WTC11 (cell line): ENCODE measurements around the gene KCNQ4.

ENCODE experiments used
- FOXJ3 ChIP-seq: sonication (generic); formaldehyde crosslinking; IDR thresholded peaks from 2 replicates; pipeline ENCODE4 v1.9.0; 2021; ENCODE audit warnings: missing genetic modification reagents, mild to moderate bottlenecking, borderline replicate concordance
- JUN ChIP-seq: sonication (generic); formaldehyde crosslinking; IDR thresholded peaks from 2 replicates; pipeline ENCODE4 v1.8.0; 2023; ENCODE audit warnings: mild to moderate bottlenecking, missing genetic modification reagents
- NFE2L1 ChIP-seq: sonication (generic); formaldehyde crosslinking; IDR thresholded peaks from 2 replicates; pipeline ENCODE4 v1.8.1; 2023; ENCODE audit warnings: missing genetic modification reagents
- NR2C2 ChIP-seq: sonication (generic); formaldehyde crosslinking; IDR thresholded peaks from 2 replicates; pipeline ENCODE4 v1.8.0; 2022; ENCODE audit warnings: mild to moderate bottlenecking, missing genetic modification reagents
- ZNF232 ChIP-seq: sonication (generic); formaldehyde crosslinking; IDR thresholded peaks from 2 replicates; pipeline ENCODE4 v1.8.0; 2022; ENCODE audit warnings: mild to moderate bottlenecking, missing genetic modification reagents
- TF ChIP-seq, protein P1 (sequence below): fragments of 200-600 bp; IDR thresholded peaks from 2 replicates; pipeline ENCODE4 v1.8.0; 2022; ENCODE audit warnings: antibody characterized with exemption
- TF ChIP-seq, protein P2 (sequence below): sonication (generic); formaldehyde crosslinking; IDR thresholded peaks from 2 replicates; pipeline ENCODE4 v1.8.1; 2023; ENCODE audit warnings: mild to moderate bottlenecking, missing genetic modification reagents
- TF ChIP-seq, protein P3 (sequence below): sonication (generic); formaldehyde crosslinking; IDR thresholded peaks from 2 replicates; pipeline ENCODE4 v1.8.0; 2023; ENCODE audit warnings: mild to moderate bottlenecking, missing genetic modification reagents
- TF ChIP-seq, protein P4 (sequence below): sonication (generic); formaldehyde crosslinking; IDR thresholded peaks from 2 replicates; pipeline ENCODE4 v1.8.0; 2023; ENCODE audit warnings: missing genetic modification reagents
- TF ChIP-seq, protein P5 (sequence below): sonication (generic); formaldehyde crosslinking; IDR thresholded peaks from 2 replicates; pipeline ENCODE4 v1.8.1; 2022; ENCODE audit warnings: mild to moderate bottlenecking, moderate library complexity, missing genetic modification reagents
- TF ChIP-seq, protein P6 (sequence below): sonication (generic); formaldehyde crosslinking; IDR thresholded peaks from 2 replicates; pipeline ENCODE4 v1.8.1; 2022; ENCODE audit warnings: missing genetic modification reagents, borderline replicate concordance
- TF ChIP-seq, protein P7 (sequence below): sonication (generic); formaldehyde crosslinking; IDR thresholded peaks from 2 replicates; pipeline ENCODE4 v1.8.1; 2023; ENCODE audit warnings: mild to moderate bottlenecking, missing genetic modification reagents, moderate library complexity

DNA sequence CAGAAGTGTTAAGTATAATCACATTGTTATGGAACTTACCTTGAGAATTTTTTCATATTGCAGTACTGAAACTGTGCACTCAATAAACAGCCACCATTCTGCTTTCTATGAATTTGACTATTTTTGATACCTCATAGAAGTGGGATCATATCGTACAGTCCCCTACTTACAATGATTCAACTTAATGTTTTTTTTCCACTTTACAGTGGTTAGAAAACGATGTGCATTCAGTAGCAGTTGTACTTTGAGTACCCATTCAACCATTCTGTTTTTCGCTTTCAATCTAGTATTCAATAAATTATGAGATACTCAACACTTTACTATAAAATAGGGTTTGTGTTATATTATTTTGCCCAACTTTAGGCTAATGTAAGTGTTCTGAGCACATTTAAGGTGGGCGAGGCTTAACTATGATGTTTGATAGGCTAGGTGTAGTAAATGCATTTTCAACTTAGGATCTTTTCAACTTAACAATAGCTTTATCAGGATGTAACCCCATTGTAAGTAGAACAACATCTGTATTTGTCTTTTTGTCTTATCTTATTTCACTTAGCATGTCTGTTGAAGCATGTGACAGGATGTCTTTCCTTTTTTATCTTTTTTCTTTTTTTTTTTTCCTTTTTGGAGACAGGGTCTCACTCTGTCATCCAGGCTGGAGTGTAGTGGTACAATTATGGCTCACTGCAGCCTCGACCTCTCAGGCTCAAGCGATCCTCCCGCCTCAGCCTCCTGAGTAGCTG, 42.4 kb upstream of the KCNQ4 start:
- TF ChIP-seq, protein P1, sequence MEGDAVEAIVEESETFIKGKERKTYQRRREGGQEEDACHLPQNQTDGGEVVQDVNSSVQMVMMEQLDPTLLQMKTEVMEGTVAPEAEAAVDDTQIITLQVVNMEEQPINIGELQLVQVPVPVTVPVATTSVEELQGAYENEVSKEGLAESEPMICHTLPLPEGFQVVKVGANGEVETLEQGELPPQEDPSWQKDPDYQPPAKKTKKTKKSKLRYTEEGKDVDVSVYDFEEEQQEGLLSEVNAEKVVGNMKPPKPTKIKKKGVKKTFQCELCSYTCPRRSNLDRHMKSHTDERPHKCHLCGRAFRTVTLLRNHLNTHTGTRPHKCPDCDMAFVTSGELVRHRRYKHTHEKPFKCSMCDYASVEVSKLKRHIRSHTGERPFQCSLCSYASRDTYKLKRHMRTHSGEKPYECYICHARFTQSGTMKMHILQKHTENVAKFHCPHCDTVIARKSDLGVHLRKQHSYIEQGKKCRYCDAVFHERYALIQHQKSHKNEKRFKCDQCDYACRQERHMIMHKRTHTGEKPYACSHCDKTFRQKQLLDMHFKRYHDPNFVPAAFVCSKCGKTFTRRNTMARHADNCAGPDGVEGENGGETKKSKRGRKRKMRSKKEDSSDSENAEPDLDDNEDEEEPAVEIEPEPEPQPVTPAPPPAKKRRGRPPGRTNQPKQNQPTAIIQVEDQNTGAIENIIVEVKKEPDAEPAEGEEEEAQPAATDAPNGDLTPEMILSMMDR, result no peak
- TF ChIP-seq, protein P2, sequence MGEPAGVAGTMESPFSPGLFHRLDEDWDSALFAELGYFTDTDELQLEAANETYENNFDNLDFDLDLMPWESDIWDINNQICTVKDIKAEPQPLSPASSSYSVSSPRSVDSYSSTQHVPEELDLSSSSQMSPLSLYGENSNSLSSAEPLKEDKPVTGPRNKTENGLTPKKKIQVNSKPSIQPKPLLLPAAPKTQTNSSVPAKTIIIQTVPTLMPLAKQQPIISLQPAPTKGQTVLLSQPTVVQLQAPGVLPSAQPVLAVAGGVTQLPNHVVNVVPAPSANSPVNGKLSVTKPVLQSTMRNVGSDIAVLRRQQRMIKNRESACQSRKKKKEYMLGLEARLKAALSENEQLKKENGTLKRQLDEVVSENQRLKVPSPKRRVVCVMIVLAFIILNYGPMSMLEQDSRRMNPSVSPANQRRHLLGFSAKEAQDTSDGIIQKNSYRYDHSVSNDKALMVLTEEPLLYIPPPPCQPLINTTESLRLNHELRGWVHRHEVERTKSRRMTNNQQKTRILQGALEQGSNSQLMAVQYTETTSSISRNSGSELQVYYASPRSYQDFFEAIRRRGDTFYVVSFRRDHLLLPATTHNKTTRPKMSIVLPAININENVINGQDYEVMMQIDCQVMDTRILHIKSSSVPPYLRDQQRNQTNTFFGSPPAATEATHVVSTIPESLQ, result no peak
- TF ChIP-seq, protein P3, sequence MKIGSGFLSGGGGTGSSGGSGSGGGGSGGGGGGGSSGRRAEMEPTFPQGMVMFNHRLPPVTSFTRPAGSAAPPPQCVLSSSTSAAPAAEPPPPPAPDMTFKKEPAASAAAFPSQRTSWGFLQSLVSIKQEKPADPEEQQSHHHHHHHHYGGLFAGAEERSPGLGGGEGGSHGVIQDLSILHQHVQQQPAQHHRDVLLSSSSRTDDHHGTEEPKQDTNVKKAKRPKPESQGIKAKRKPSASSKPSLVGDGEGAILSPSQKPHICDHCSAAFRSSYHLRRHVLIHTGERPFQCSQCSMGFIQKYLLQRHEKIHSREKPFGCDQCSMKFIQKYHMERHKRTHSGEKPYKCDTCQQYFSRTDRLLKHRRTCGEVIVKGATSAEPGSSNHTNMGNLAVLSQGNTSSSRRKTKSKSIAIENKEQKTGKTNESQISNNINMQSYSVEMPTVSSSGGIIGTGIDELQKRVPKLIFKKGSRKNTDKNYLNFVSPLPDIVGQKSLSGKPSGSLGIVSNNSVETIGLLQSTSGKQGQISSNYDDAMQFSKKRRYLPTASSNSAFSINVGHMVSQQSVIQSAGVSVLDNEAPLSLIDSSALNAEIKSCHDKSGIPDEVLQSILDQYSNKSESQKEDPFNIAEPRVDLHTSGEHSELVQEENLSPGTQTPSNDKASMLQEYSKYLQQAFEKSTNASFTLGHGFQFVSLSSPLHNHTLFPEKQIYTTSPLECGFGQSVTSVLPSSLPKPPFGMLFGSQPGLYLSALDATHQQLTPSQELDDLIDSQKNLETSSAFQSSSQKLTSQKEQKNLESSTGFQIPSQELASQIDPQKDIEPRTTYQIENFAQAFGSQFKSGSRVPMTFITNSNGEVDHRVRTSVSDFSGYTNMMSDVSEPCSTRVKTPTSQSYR, result no peak
- TF ChIP-seq, protein P4, sequence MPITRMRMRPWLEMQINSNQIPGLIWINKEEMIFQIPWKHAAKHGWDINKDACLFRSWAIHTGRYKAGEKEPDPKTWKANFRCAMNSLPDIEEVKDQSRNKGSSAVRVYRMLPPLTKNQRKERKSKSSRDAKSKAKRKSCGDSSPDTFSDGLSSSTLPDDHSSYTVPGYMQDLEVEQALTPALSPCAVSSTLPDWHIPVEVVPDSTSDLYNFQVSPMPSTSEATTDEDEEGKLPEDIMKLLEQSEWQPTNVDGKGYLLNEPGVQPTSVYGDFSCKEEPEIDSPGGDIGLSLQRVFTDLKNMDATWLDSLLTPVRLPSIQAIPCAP (CRISPR knock-in tag), result no peak
- TF ChIP-seq NFE2L1 (CRISPR knock-in tag) (no peak), FOXJ3 (no peak), NR2C2 (CRISPR knock-in tag) (no peak), ZNF232 (CRISPR knock-in tag) (no peak), JUN (no peak)
- TF ChIP-seq, protein P5, sequence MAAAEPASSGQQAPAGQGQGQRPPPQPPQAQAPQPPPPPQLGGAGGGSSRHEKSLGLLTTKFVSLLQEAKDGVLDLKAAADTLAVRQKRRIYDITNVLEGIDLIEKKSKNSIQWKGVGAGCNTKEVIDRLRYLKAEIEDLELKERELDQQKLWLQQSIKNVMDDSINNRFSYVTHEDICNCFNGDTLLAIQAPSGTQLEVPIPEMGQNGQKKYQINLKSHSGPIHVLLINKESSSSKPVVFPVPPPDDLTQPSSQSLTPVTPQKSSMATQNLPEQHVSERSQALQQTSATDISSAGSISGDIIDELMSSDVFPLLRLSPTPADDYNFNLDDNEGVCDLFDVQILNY, result no peak
- TF ChIP-seq, protein P6, sequence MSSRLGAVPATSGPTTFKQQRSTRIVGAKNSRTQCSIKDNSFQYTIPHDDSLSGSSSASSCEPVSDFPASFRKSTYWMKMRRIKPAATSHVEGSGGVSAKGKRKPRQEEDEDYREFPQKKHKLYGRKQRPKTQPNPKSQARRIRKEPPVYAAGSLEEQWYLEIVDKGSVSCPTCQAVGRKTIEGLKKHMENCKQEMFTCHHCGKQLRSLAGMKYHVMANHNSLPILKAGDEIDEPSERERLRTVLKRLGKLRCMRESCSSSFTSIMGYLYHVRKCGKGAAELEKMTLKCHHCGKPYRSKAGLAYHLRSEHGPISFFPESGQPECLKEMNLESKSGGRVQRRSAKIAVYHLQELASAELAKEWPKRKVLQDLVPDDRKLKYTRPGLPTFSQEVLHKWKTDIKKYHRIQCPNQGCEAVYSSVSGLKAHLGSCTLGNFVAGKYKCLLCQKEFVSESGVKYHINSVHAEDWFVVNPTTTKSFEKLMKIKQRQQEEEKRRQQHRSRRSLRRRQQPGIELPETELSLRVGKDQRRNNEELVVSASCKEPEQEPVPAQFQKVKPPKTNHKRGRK (CRISPR knock-in tag), result no peak
- TF ChIP-seq, protein P7, sequence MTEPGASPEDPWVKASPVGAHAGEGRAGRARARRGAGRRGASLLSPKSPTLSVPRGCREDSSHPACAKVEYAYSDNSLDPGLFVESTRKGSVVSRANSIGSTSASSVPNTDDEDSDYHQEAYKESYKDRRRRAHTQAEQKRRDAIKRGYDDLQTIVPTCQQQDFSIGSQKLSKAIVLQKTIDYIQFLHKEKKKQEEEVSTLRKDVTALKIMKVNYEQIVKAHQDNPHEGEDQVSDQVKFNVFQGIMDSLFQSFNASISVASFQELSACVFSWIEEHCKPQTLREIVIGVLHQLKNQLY (CRISPR knock-in tag), result no peak
